Measurements from ENCODE around the gene EIF2B5. TPM values are rescaled to one million over a fixed set of nuclear protein-coding genes. Genes with fewer than 3 reads are reported as not detected.

The EIF2B5 gene
- total and polyA plus RNA-seq, 2 of the 13 experiments (the other 11 are each of a cell fraction or from before 2014, with no cell fraction given), result 38.4 to 60.2 TPM

GRCh38 chr3:184129012-184129411 is 6.1 kb upstream of the EIF2B5 start (continued):
- TF ChIP-seq ZBTB49 (CRISPR knock-in tag; IDR thresholded peaks at IDR 0.05; ENCODE audit: borderline replicate concordance) (no peak), ZNF34 (CRISPR knock-in tag; IDR thresholded peaks at IDR 0.05; ENCODE audit: borderline replicate concordance) (no peak), ZNF224 (CRISPR knock-in tag; IDR thresholded peaks at IDR 0.05) (no peak), ZNF407 (CRISPR knock-in tag; IDR thresholded peaks at IDR 0.05; ENCODE audit: not compliant biosample characterization) (no peak), PREB (CRISPR knock-in tag; IDR thresholded peaks at IDR 0.05) (no peak), TEAD3 (CRISPR knock-in tag; optimal IDR thresholded peaks at IDR 0.05; ENCODE audit: borderline replicate concordance) (peak; percentile 76), EHMT2 (IDR thresholded peaks at IDR 0.05; ENCODE audit: borderline replicate concordance, low read depth, low read length) (no peak), RAD21 (CRISPR knock-in tag; IDR thresholded peaks at IDR 0.05) (0 out of 2 replicates have a peak, but pooled peaks have one; percentile 11)
